Activated CD8-positive, alpha-beta T cell treated with anti-CD3 and anti-CD28 coated beads for 36 hours (primary cell): Measurements from ENCODE around the gene PICALM. TPM values are rescaled to one million over a fixed set of nuclear protein-coding genes. Genes with fewer than 3 reads are reported as not detected.

ENCODE experiments used
- ATAC-seq: fragments of 200-7000 bp; cut with Tn5 transposase; one replicate; pipeline ENCODE4 v1.10.0; 2021; ENCODE audit warnings: mild to moderate bottlenecking, moderate library complexity
- CTCF ChIA-PET: fragments of 350-600 bp; sonication (Branson Sonifier 250); formaldehyde crosslinking; loops from one replicate; lab custom pipeline; 2021; ENCODE audit warnings: antibody characterized with exemption; lab: Charles Lee
- POLR2A ChIA-PET: fragments of 350-600 bp; sonication (Branson Sonifier 250); formaldehyde crosslinking; loops from one replicate; lab custom pipeline; 2021; ENCODE audit warnings: antibody characterized with exemption; lab: Charles Lee
- DNase-seq: peaks from one replicate; pipeline ENCODE4 v3.0.0-alpha.2; 2020
- H3K27ac Mint-ChIP-seq: one replicate; pipeline ENCODE4 v1.8.0; 2021; ENCODE audit warnings: mild to moderate bottlenecking, mixed read lengths
- H3K27me3 Mint-ChIP-seq: one replicate; pipeline ENCODE4 v1.8.0; 2021; ENCODE audit warnings: mixed read lengths
- H3K36me3 Mint-ChIP-seq: one replicate; pipeline ENCODE4 v1.8.0; 2021; ENCODE audit warnings: low read depth, mixed read lengths
- H3K4me1 Mint-ChIP-seq: one replicate; pipeline ENCODE4 v1.8.0; 2021; ENCODE audit warnings: low read depth, mixed read lengths
- H3K4me3 Mint-ChIP-seq: one replicate; pipeline ENCODE4 v1.8.0; 2021; ENCODE audit warnings: mild to moderate bottlenecking, moderate library complexity, mixed read lengths
- H3K9me3 Mint-ChIP-seq: one replicate; pipeline ENCODE4 v1.8.0; 2021; ENCODE audit warnings: mixed read lengths
- CTCF ChIP-seq: fragments of 200-600 bp; IDR thresholded peaks from one replicate; pipeline ENCODE4 v1.8.0; 2022; ENCODE audit warnings: antibody characterized with exemption, mild to moderate bottlenecking
- intact Hi-C: fragments of 100-400 bp; cut with micrococcal nuclease; formaldehyde crosslinking; loops from one replicate; pipeline ENCODE4 v1.10.0; 2022
- total RNA-seq, 2 experiments: library from RNA; stranded (reverse); gene quantifications; one replicate each; pipeline ENCODE4 v1.2.3, GENCODE V29; 2021

PICALM gene
- total RNA-seq, 2 experiments from 2014 or later: 57.5 to 61.2 TPM

GRCh38 chr11:86040919-86041850 lies 27.7 kb downstream of the PICALM start:
- ATAC-seq: no peak
- intact Hi-C loops: loop anchor here (5.0 kb wide), 1 partner anchor 176 kb away; no protein-coding TSS in a partner anchor
- POLR2A ChIA-PET: interaction anchor here (0.6 to 2.1 kb wide), 8 partner anchors 14 to 246 kb away, joined by 3 to 10 read pairs (median 4); no protein-coding TSS in a partner anchor
- Mint-ChIP-seq H3K9me3 (no peaks in the 10 kb centered on the region), H3K27ac (peak overlapping the region; percentile 68), H3K4me3 (no peak overlapping the region), H3K27me3 (no peaks in the 10 kb centered on the region), H3K4me1 (peaks cover 64% of the 10 kb centered on the region), H3K36me3 (peaks cover 13% of the 10 kb centered on the region)
- DNase-seq: no peak
- TF ChIP-seq CTCF: no peak
- CTCF ChIA-PET: interaction anchor here (0.6 to 3.4 kb wide), 49 partner anchors 10 to 386 kb away, joined by 3 to 63 read pairs (median 3); partner anchors contain the start of gene PICALM

GRCh38 chr11:86039094-86039493 lies 29.8 kb downstream of the PICALM start:
- H3K27me3 Mint-ChIP-seq: no peaks in the 10 kb centered on the region

GRCh38 chr11:86037743-86038142 lies 31.1 kb downstream of the PICALM start:
- H3K9me3 Mint-ChIP-seq: no peaks in the 10 kb centered on the region

More at GRCh38 chr11:86039094-86039493, 29.8 kb downstream of the PICALM start:
- Mint-ChIP-seq H3K4me3 (no peak overlapping the region), H3K27ac (peak overlapping the region; percentile 48), H3K9me3 (no peaks in the 10 kb centered on the region), H3K4me1 (peaks cover 62% of the 10 kb centered on the region), H3K36me3 (peaks cover 2% of the 10 kb centered on the region)
- no peak for ATAC-seq
- ChIA-PET POLR2A (interaction anchor here (0.5 kb wide), 1 partner anchor 184 kb away, joined by 3 read pairs; no protein-coding TSS in a partner anchor), CTCF (no interaction called here)
- intact Hi-C loops: no loop called here
- no peak for DNase-seq
- TF ChIP-seq CTCF: no peak

GRCh38 chr11:86035920-86036319 lies 33.0 kb downstream of the PICALM start:
- intact Hi-C loops: no loop called here
- ChIA-PET CTCF (no interaction called here), POLR2A (no interaction called here)
- no peaks in the 10 kb centered on the region for H3K27me3 Mint-ChIP-seq
- H3K27ac Mint-ChIP-seq: no peak overlapping the region
- peaks cover 3% of the 10 kb centered on the region for H3K36me3 Mint-ChIP-seq
- H3K4me3 Mint-ChIP-seq: no peak overlapping the region
- DNase-seq: no peak
- H3K4me1 Mint-ChIP-seq: peaks cover 59% of the 10 kb centered on the region
- no peak for ATAC-seq
- no peaks in the 10 kb centered on the region for H3K9me3 Mint-ChIP-seq
- no peak for TF ChIP-seq CTCF

More at GRCh38 chr11:86037743-86038142, 31.1 kb downstream of the PICALM start:
- no peaks in the 10 kb centered on the region for H3K36me3 Mint-ChIP-seq
- no peak for DNase-seq
- no peak for ATAC-seq
- no peak overlapping the region for H3K4me3 Mint-ChIP-seq
- TF ChIP-seq CTCF: no peak
- H3K27me3 Mint-ChIP-seq: no peaks in the 10 kb centered on the region
- POLR2A ChIA-PET: no interaction called here
- intact Hi-C loops: no loop called here
- CTCF ChIA-PET: interaction anchor here (1.0 kb wide), 1 partner anchor 8 kb away, joined by 4 read pairs; no protein-coding TSS in a partner anchor
- H3K4me1 Mint-ChIP-seq: peaks cover 59% of the 10 kb centered on the region
- no peak overlapping the region for H3K27ac Mint-ChIP-seq

- Mint-ChIP-seq H3K27me3 (no peaks in the 10 kb centered on the region), H3K9me3 (no peaks in the 10 kb centered on the region), H3K36me3 (peaks cover 8% of the 10 kb centered on the region), H3K4me1 (peaks cover 57% of the 10 kb centered on the region), H3K4me3 (no peak overlapping the region), H3K27ac (no peak overlapping the region)
- intact Hi-C loops: no loop called here
- TF ChIP-seq CTCF: no peak
- POLR2A ChIA-PET: no interaction called here
- ATAC-seq: no peak
- CTCF ChIA-PET: no interaction called here
- DNase-seq: no peak
Measured at GRCh38 chr11:86035164-86035563, 33.7 kb downstream of the PICALM start.
